Choroid plexus epithelial cell (primary cell): Measurements from ENCODE around the gene LSP1.
"Not testable (repeated sequence)": the region's sequence is repeated elsewhere in the genome, so short reads cannot be mapped to it uniquely, and the experiment has no call there.

Source experiments
- DNase-seq: peaks from one replicate; pipeline ENCODE4 v3.0.0-alpha.2; 2010; ENCODE audit warnings: low read depth
- H3K4me3 ChIP-seq: 2 replicates; pipeline ENCODE4 v1.5.1; 2011; ENCODE audit warnings: low read depth, mild to moderate bottlenecking, control low read depth, low read length, moderate library complexity
- CTCF ChIP-seq: conservative IDR thresholded peaks from 2 replicates; pipeline ENCODE4 v1.5.1; 2011; ENCODE audit warnings: low read depth, mild to moderate bottlenecking, control low read depth, inconsistent platforms, low read length, moderate library complexity

LSP1 gene

GRCh38 chr11:1881442-1882264, 28.8 kb downstream of the LSP1 start:
- TF ChIP-seq CTCF, result no peak
- H3K4me3 ChIP-seq, result no peak overlapping the region
- no peak for DNase-seq

- H3K4me3 ChIP-seq, result no peak overlapping the region
- peak; percentile 74 for DNase-seq
- TF ChIP-seq CTCF, result peak; percentile 92
These were observed 29.7 kb downstream of the LSP1 start for GRCh38 chr11:1882265-1883238.

- DNase-seq, result no peak
- no peak for TF ChIP-seq CTCF
- no peak overlapping the region for H3K4me3 ChIP-seq
These were observed 30.7 kb downstream of the LSP1 start for GRCh38 chr11:1883346-1884302.

DNA sequence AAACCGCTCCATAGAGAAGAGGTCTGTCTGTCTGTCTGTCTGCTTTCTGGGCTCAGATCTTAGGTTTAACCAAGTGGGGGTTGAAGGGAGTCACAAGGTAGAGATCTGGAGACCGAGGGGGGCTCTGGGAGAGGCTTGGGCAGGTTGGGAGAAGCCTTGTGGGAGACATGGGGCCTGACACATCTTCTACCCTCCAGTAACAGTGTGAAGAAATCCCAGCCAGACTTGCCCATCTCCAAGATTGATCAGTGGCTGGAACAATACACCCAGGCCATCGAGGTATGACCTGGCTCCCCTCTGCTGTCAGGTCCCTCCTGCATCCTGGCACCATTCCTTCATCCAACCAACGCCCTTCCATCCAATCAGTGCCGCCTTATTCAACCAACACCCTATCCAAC, 31.4 kb downstream of the LSP1 start:
- DNase-seq, result no peak
- TF ChIP-seq CTCF, result no peak
- H3K4me3 ChIP-seq, result no peak overlapping the region

- not testable (repeated sequence) for DNase-seq
These were observed 33.7 kb downstream of the LSP1 start for GRCh38 chr11:1886551-1886950.

DNA sequence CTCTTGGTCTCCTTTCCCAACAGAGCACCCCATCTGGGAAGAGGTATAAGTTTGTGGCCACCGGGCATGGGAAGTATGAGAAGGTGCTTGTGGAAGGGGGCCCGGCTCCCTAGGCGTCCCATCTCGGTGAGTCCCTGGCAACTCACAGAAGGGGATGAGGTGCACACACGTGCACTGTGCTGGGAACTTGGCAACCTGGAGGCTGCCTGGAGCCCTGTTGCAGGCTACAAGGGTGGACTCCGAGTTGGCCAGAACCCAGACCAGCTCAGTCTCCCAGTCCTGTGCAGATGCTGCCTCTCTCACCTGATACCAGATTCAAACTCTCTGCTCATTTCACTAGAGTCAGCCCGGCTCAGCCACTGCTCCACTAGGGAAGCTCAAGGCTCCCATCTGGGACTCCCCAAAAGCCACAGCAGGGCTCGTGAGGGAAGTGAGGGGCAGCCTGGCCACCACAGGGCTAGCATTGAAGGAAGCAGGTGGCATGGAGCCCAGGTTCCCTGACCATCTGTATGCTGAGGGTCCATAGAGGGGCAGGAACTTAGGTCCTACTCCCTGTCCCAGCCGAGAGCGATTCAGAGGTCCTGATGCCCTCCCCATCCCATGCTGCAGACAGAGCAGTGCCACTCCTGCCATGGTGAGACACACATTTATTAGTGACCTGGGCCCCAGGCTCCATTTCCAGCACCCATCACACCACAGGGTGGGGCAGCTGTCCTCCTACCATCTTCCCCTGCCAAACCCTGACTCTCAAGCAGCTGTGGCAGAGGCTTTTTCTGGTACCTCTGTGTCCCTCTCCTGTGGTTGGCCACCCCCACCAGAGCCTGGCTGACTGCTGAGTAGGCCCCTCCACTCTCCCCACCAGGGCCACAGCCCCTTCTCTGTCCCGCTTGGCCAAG, 34.8 kb downstream of the LSP1 start:
- H3K4me3 ChIP-seq, result no peak overlapping the region
- TF ChIP-seq CTCF, result no peak
- no peak for DNase-seq

More at GRCh38 chr11:1886551-1886950, 33.7 kb downstream of the LSP1 start:
- not testable (repeated sequence) for H3K4me3 ChIP-seq
